Urinary bladder (tissue), 4 donors: ENCODE data around the gene LRCOL1. TPM values are rescaled to one million over a fixed set of nuclear protein-coding genes. Genes with fewer than 3 reads are reported as not detected.

ENCODE experiments used
- DNase-seq: peaks from one replicate; pipeline ENCODE4 v3.0.0-alpha.2; 2015; ENCODE audit errors: extremely low spot score
- H3K27ac ChIP-seq: one replicate; pipeline ENCODE4 v1.5.1; 2013; ENCODE audit warnings: low read depth, mild to moderate bottlenecking, moderate library complexity
- H3K36me3 ChIP-seq: one replicate; pipeline ENCODE4 v1.6.1; 2013; ENCODE audit warnings: mild to moderate bottlenecking, moderate library complexity; ENCODE audit not compliant: insufficient read depth
- H3K4me1 ChIP-seq: one replicate; pipeline ENCODE4 v1.6.1; 2013; ENCODE audit warnings: mild to moderate bottlenecking, moderate library complexity; ENCODE audit not compliant: insufficient read depth
- H3K4me3 ChIP-seq: one replicate; pipeline ENCODE4 v1.5.1; 2013; ENCODE audit warnings: low read depth, low read length
- WGBS: extraction: QIAGEN DNeasy Blood & Tissue Kit; methylation state at CpG from one replicate; pipeline ENCODE4 v1.1.7; 2013; 5-methylcytosine and 5-hydroxymethylcytosine counted together
- polyA plus RNA-seq: library from polyadenylated mRNA; stranded (reverse); fragments of 200-250 nt; gene quantifications from one replicate; pipeline ENCODE4 v1.2.3, GENCODE V29; 2013
- total RNA-seq: library from RNA; depleted of rRNA; stranded (reverse); fragments of >200 nt; gene quantifications from one replicate; pipeline ENCODE4 v1.2.3, GENCODE V29; 2014
- donor health status: healthy with polysubstance abuse.
- donor health status: healthy.

Gene LRCOL1
- total and polyA plus RNA-seq, 2 donors: 0.15 TPM; not detected in 1

DNA sequence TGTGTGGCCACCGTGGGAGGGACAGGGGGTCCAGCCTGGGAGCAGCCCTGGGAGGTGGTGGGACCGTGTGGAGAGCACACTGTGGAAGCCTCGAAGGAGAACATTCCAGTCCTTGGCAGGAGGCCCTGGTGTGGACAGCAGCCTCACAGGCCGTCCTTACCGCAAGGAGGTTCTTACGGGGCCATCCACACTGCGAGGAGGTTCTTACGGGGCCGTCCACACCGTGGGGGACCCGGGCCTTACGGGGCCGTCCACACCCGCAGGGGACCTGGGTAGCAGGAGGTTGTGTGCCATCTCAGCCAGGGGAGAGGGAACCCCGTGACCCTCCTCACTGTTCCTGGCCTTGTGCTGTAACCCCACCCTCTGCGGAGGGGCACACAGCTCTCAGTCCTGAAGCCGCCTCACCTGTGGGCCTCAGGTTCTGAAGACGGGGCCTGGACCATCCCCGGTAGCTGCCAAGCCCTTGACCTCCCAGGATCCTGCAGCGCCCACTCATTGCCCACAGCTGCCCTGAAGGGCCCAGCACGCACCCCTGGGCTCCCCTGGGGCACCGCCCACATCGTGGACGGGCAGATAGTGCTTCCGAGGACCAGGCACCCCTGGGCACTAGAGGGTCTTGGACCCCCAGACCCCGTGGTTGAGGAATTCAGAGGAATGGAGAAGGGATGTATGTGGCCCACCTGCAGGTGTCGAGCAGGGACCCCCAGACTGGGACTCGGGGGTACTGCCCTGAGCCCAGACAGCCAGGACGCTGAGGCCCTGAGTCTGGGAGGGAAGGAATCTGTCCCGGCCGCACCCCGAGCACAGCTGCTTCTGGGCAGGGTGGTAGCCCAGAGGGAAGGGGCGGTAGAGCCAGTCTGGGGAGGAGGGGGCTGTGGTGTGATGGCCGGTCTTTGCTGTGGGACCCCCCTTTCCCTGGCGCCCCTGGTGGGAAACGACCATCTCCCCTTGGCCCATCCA is 37.3 kb downstream of the LRCOL1 start:
- Histone ChIP-seq H3K4me1 (no peaks in the 10 kb centered on the region), H3K36me3 (peaks cover 3% of the 10 kb centered on the region), H3K27ac (no peak overlapping the region), H3K4me3 (no peak overlapping the region)
- WGBS: 88% methylated on average over 36 of the region's 36 CpGs
- DNase-seq: no peak

- no peak overlapping the region for H3K4me3 ChIP-seq
- H3K27ac ChIP-seq: no peak overlapping the region
- H3K4me1 ChIP-seq: no peaks in the 10 kb centered on the region
- WGBS: 81% methylated on average over 26 of the region's 26 CpGs
- H3K36me3 ChIP-seq: peaks cover 3% of the 10 kb centered on the region
- DNase-seq: peak; percentile 46
Observed at GRCh38 chr12:132572106-132572505, 38.3 kb downstream of the LRCOL1 start.

- H3K36me3 ChIP-seq: peaks cover 3% of the 10 kb centered on the region
- no peak overlapping the region for H3K27ac ChIP-seq
- WGBS: 87% methylated on average over 20 of the region's 20 CpGs
- H3K4me1 ChIP-seq: no peaks in the 10 kb centered on the region
- H3K4me3 ChIP-seq: no peak overlapping the region
- no peak for DNase-seq
Observed at GRCh38 chr12:132571598-132571997, 38.8 kb downstream of the LRCOL1 start.

DNA sequence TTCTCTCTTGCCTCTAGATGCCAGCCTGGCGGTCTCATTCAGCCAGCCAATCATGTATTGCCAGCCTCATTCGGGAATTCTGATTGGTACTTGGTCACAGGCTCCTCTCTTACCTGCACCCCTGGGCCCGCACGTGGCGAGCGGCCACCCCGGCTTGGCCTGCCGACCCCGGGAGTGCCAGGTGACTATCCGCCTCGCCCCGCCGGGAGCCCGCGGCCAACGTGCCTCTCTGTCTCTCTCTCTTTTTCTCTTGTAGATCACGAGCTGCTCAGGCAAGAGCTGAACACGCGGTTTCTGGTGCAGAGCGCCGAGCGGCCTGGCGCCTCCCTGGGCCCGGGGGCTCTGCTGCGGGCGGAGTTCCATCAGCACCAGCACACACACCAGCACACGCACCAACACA is 39.3 kb downstream of the LRCOL1 start:
- H3K27ac ChIP-seq: no peak overlapping the region
- H3K36me3 ChIP-seq: peaks cover 3% of the 10 kb centered on the region
- no peak overlapping the region for H3K4me3 ChIP-seq
- DNase-seq: no peak
- WGBS: 95% methylated on average over 27 of the region's 27 CpGs
- no peaks in the 10 kb centered on the region for H3K4me1 ChIP-seq

DNA sequence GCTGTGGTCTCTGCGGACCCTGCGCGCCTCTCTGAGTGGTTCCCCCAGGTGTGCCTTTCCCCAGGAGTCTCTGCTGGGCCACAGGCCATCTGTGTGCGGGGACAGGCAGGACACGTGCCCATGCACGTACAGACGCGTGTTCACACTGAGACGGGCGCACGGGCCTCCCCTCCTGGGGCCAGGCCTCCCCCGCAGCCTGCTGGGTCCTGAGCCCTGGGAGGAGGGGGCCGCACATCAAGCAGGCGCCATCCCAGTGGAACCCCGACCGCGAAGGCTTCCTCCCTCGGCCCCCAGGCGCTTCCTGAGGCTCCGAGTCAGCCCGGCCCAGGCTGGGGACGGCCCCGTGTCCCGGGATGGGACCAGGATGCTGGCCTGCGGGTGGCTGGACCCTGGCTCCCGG is 39.7 kb downstream of the LRCOL1 start:
- WGBS: 95% methylated on average over 26 of the region's 26 CpGs
- no peak overlapping the region for H3K4me3 ChIP-seq
- no peaks in the 10 kb centered on the region for H3K4me1 ChIP-seq
- peaks cover 3% of the 10 kb centered on the region for H3K36me3 ChIP-seq
- no peak overlapping the region for H3K27ac ChIP-seq
- DNase-seq: no peak

- 96% methylated on average over 55 of the region's 55 CpGs for WGBS
- no peak for DNase-seq
- H3K36me3 ChIP-seq: peaks cover 3% of the 10 kb centered on the region
Observed at GRCh38 chr12:132569856-132570480, 40.4 kb downstream of the LRCOL1 start.

DNA sequence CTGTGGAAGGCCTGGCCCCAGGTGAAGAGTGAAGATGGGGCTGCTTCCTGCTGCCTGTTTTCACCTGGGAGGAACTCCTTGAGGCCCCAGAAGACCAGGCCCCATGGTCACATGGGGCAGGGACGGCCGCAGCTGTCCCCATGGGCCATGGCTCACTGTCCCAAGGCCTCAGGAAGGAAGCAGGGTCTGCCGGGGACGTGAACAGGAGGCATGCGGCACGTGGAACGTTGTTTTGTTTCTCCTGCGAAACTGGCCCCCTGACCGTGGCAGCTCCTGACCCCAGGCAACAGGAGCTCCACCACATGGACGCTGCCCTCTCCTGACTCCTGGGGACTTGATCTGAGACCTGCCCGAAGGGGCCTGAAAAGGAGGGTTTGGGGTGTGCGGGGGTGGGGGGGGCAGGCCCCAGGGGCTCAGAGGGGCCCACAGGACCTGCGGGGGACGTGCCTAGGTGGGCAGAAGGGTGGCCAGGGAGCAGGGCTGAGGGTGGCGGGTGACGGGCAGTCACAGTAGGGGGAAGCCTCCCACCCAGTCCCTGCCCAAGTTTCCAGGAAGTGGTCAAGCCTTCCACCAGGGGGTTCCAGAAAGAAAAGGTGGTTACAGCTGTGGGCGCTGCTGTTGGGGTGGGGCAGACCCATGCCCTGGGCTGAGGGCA is 41.4 kb downstream of the LRCOL1 start:
- H3K4me1 ChIP-seq: no peaks in the 10 kb centered on the region
- H3K4me3 ChIP-seq: no peak overlapping the region
- DNase-seq: no peak
- no peaks in the 10 kb centered on the region for H3K36me3 ChIP-seq
- no peak overlapping the region for H3K27ac ChIP-seq
- 89% methylated on average over 17 of the region's 17 CpGs for WGBS

More at GRCh38 chr12:132569856-132570480, 40.4 kb downstream of the LRCOL1 start:
- Histone ChIP-seq H3K4me1 (no peaks in the 10 kb centered on the region), H3K27ac (no peak overlapping the region), H3K4me3 (no peak overlapping the region)

DNA sequence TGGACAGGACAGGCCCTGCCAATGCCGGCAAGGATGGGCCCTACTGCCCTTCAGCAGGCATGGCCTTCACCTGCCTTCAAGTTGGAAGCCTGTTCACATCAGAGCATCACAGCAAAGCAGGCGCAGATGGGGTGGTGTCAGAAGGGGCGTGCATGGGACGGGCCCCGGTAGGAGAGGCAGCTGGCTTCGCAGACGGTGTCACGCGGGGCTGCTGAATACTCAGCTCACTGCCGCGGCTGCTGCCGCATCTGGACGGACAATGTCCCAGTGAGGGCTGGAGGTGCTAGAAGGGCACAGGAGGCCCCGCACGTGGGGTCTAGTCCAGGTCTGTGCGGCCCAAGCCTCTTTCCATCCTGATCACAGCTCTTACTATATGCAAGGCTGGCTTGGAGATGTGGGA is 42.1 kb downstream of the LRCOL1 start:
- 93% methylated on average over 16 of the region's 16 CpGs for WGBS
- H3K4me3 ChIP-seq: no peak overlapping the region
- DNase-seq: no peak
- H3K27ac ChIP-seq: no peak overlapping the region
- no peaks in the 10 kb centered on the region for H3K4me1 ChIP-seq
- H3K36me3 ChIP-seq: no peaks in the 10 kb centered on the region

DNA sequence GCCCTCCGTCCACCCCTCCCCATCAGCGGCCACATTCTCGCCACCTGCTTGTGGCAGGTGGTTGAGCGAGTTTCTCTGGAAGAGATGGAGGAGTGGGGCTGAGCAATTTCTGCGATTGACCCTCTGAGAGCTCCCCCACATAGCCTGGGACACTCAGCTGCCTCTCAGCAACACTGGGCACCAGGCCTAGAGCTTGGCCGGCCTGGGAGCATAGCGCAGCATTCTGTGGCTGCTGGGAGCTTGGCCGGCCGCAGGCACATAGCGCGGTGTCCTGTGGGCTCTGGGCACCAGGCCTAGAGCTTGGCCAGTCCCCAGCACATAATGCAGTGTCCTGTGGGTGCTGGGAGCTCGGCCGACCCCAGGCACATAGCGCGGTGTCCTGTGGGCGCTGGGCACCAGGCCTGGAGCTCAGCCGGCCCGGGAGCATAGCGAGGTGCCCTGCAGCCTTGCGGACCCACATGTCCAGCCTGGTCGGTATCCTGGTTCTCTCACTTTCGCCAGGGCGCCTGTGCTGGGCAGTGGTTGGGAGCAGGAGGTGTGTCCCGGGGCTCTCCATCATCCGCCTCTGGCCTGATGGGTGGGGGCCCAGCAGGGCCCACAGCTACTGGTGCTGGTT is 43.8 kb downstream of the LRCOL1 start:
- DNase-seq: no peak
- Histone ChIP-seq H3K27ac (no peak overlapping the region), H3K36me3 (no peaks in the 10 kb centered on the region), H3K4me1 (no peaks in the 10 kb centered on the region), H3K4me3 (no peak overlapping the region)
- WGBS: 93% methylated on average over 25 of the region's 25 CpGs

DNA sequence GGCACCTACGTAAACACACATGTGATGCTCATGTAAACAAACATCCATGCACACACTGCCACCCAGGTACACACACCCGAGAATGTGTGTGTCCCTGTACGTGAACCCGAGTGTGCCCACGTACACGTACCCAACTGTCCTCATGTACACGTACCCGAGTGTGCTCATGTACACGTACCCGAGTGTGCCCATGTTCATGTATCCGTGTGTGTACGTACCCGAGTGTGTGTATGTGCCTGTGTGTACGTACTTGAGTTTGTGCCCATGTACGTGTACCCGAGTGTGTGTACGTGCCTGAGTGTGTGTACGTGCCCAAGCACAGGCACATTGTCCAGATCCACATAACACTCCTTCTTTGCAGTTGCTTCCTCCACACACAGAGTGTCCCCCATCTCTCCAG is 45.0 kb downstream of the LRCOL1 start:
- Histone ChIP-seq H3K27ac (no peak overlapping the region), H3K36me3 (no peaks in the 10 kb centered on the region), H3K4me1 (peaks cover 2% of the 10 kb centered on the region), H3K4me3 (no peak overlapping the region)
- WGBS: 92% methylated on average over 18 of the region's 18 CpGs
- DNase-seq: no peak

DNA sequence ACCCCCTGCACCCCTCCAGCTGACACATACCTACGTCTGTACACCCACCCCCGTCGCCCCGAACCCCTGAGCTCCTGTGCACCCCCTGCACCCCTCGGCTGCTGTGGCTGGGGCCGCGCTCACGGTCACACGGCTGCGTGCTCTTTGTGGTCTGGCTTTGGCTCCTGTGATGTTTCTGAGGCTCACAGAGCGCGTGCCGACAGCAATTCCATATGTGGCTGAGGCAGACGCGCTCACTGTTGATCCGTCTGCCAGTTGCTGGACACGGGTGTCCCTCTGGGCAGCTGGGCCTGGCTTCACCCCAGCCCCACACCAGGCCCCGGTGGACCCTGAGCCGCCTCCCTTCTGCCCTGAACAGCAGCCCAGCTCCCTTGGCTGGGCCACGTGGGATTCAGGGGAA is 46.5 kb downstream of the LRCOL1 start:
- DNase-seq: no peak
- WGBS: 96% methylated on average over 20 of the region's 20 CpGs
- H3K36me3 ChIP-seq: no peaks in the 10 kb centered on the region
- no peak overlapping the region for H3K27ac ChIP-seq
- H3K4me3 ChIP-seq: no peak overlapping the region
- H3K4me1 ChIP-seq: peaks cover 2% of the 10 kb centered on the region

DNA sequence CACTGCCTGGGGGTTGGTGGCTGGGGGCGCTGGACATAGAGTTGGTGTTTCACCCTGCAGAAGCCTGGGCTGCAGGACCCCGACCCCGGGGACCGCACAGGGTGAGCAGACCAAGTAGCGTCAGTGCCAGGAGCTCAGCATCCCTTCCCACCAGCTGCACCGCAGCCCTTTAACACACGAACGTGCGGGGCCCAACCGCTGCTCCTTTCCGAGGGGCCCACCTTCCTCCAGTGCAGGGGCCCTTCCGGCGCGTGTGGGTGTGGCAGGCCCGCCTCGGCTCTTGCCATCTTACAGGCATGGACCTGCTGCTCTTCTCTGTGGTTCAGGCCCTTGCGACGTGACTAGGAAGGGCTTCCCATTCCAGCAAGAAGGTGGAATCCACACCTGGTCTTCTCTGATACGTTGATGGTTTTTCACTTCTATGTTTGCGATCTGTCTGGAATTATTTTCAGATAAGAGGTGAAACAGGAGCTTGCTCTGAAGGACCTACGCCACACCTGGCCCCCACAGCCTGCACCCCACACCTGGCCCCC is 47.8 kb downstream of the LRCOL1 start:
- Histone ChIP-seq H3K4me1 (peaks cover 2% of the 10 kb centered on the region), H3K27ac (no peak overlapping the region), H3K36me3 (no peaks in the 10 kb centered on the region), H3K4me3 (no peak overlapping the region)
- DNase-seq: no peak
- 85% methylated on average over 21 of the region's 21 CpGs for WGBS

DNA sequence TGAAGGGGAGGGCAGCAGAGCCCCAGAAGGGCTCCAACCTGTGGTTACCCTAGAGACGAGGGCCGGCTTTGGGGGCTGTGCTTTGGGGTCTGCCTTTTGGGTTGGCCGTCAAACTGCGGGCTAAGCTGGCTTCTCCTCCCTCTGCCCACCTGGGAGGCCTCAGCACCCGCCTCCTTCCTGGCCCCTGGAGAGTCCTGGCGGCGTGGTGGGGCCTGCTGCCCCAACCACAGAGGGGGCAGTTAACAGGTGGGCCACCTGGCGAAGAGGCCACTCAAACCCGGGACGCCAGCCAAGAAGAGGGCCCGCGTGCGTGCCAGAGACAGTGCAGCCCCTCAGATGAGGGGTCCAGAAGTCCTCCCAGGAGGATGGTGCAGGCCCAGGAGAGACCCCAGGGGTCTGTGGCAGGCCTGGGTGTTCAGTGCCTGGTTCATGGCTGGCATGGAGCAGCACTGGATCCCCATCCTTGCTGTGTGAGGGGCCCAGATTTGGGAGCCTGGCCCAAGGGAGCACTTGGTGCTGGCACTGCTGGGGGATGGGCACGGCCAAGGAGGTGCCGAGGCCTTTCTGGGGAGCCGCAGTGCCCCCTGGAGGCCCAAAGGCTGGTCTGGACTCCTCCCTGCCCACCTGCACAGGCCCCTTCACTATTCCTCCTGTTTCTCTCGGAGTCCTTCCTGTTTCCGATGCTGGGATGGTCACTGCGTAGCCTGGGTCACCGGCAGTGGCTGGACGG is 48.8 kb downstream of the LRCOL1 start:
- WGBS: 70% methylated on average over 21 of the region's 21 CpGs
- Histone ChIP-seq H3K4me1 (peaks cover 2% of the 10 kb centered on the region), H3K36me3 (no peaks in the 10 kb centered on the region), H3K4me3 (no peak overlapping the region), H3K27ac (no peak overlapping the region)
- no peak for DNase-seq
